HL-60/S4 (cell line): ENCODE results near the gene USP30.
"Not testable (repeated sequence)": the region's sequence is repeated elsewhere in the genome, so short reads cannot be mapped to it uniquely, and the experiment has no call there.

Source experiments
- in situ Hi-C: fragments of 300-500 bp; cut with MboI; formaldehyde crosslinking; loops from 2 replicates; pipeline ENCODE4 v1.14.3; 2022; ENCODE audit warnings: low sequenced_read_pairs

USP30 gene

DNA sequence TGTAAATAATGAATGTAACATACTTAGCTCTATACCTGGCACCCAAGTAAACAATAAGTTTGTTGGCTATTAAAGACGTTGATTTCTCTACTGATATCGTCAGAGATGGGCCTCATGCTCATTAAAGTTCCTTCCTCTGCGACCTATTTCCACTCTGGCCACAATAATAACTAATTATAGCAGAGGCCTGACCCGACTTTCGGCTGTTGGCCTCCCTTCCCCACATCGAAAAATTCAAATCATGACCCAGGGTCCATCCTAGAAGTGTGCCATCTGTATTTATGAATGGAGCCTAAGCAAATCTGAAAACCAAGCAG lies 321 bp upstream of the USP30 start:
- in situ Hi-C loops, result no loop called here

- in situ Hi-C loops, result no loop called here
These were observed 1.2 kb downstream of the USP30 start for GRCh38 chr12:109053382-109054123.

GRCh38 chr12:109054124-109054513 lies 1.7 kb downstream of the USP30 start:
- in situ Hi-C loops, result not testable (repeated sequence)

- in situ Hi-C loops, result no loop called here
These were observed 2.1 kb downstream of the USP30 start for GRCh38 chr12:109054520-109054919.

- in situ Hi-C loops, result no loop called here
These were observed 4.5 kb downstream of the USP30 start for GRCh38 chr12:109056891-109057290.

- in situ Hi-C loops, result no loop called here
These were observed 5.0 kb downstream of the USP30 start for GRCh38 chr12:109057376-109057775.

GRCh38 chr12:109058773-109059172 lies 6.4 kb downstream of the USP30 start:
- in situ Hi-C loops, result no loop called here

GRCh38 chr12:109064143-109064542 lies 11.8 kb downstream of the USP30 start:
- in situ Hi-C loops, result no loop called here

DNA sequence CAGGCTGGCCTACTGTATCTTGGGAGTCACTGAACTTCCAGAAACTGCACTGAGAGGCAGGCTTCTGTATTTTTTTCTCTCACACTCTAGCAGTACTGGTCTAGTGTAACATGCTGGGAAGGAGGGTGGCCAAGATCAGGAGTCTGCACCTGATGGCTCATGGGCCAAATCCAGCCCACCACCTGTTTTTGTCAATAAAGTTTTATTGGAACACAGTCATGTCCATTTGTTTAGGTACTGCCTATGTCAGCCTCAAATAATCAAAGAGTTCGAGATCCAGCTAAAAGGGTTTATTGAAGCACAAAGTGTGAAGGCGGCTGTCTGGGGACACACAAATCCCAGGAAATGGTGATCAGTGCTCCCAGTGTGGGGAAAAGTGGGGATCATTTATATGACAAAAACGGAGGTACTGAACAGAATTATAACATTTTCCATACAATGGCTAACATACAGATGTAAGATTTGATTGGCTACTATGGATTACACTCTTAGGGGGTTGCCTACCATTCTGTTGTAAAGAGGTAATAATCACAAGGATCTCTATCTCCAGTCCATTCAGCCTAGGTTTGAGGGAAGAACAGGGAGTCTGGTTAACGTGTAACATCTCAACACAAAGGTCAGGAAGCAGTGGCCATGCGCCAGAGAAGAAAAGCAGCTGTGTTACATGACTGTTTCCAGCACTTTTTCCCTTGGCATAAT lies 12.9 kb downstream of the USP30 start:
- in situ Hi-C loops, result no loop called here

GRCh38 chr12:109065853-109066193 lies 13.4 kb downstream of the USP30 start:
- in situ Hi-C loops, result no loop called here

GRCh38 chr12:109069307-109070271 lies 17.2 kb downstream of the USP30 start:
- in situ Hi-C loops, result no loop called here

DNA sequence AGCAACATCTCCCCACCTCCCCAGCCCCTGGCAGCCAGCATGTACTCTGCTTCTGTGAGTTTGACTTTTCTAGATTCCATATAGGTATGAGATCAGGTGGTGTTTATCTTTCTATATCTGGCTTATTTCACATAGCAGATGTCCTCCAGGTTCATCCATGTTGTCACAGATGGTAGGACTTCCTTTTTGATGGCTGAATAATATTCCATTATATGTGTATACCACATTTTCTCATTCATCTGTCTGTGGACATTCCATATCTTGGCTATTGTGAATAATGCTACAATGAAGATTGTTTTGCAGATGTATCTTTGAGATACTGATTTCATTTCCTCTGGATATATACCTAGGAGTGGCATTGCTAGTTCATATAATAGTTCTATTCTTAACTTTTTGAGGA lies 22.5 kb downstream of the USP30 start:
- in situ Hi-C loops, result loop anchor here (25.0 kb wide), 1 partner anchor 513 kb away; the partner anchor contains the start of genes ISCU and SART3

- in situ Hi-C loops, result loop anchor here (25.0 kb wide), 1 partner anchor 520 kb away; the partner anchor contains the start of genes ISCU and SART3
These were observed 30.4 kb downstream of the USP30 start for GRCh38 chr12:109082751-109083150.

DNA sequence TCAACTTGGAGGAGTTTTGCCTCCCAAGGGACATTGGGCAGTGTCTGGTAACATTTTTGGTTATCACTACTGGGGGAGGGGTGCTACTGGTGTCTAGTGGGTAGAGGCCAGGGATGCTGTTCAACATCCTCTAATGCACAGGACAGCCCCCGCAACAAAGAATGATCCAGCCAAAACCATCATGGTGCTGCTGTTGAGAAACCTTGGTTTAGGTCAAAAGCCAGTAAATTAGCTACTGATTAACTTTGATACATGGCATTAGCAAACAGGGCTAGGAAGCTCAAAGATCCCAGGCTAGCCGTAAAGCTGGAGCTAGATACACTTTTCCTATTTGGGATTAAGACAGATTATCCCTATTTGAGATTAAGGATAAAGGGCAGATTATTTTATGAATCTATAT lies 32.0 kb downstream of the USP30 start:
- in situ Hi-C loops, result loop anchor here (25.0 kb wide), 1 partner anchor 522 kb away; the partner anchor contains the start of genes ISCU and SART3

GRCh38 chr12:109085590-109085989 lies 33.2 kb downstream of the USP30 start:
- in situ Hi-C loops, result loop anchor here (25.0 kb wide), 1 partner anchor 523 kb away; the partner anchor contains the start of genes ISCU and SART3

- in situ Hi-C loops, result loop anchor here (25.0 kb wide), 1 partner anchor 525 kb away; the partner anchor contains the start of genes ISCU and SART3
These were observed 34.9 kb downstream of the USP30 start for GRCh38 chr12:109087250-109087649.

- in situ Hi-C loops, result loop anchor here (25.0 kb wide), 1 partner anchor 527 kb away; the partner anchor contains the start of genes ISCU and SART3
These were observed 36.4 kb downstream of the USP30 start for GRCh38 chr12:109088818-109089217.

- in situ Hi-C loops, result loop anchor here (25.0 kb wide), 1 partner anchor 527 kb away; the partner anchor contains the start of genes ISCU and SART3
These were observed 37.3 kb downstream of the USP30 start for GRCh38 chr12:109089683-109090082.

GRCh38 chr12:109092497-109093021 lies 40.2 kb downstream of the USP30 start:
- in situ Hi-C loops, result loop anchor here (25.0 kb wide), 1 partner anchor 530 kb away; the partner anchor contains the start of genes ISCU and SART3
